Skin of body (tissue), 2 donors: ENCODE data around the gene KIF5C. TPM values are rescaled to one million over a fixed set of nuclear protein-coding genes. Genes with fewer than 3 reads are reported as not detected.

Experiments used
- DNase-seq: peaks from one replicate; lab custom pipeline; 2025; lab: John Stamatoyannopoulos, UW
- total RNA-seq: library from RNA; depleted of rRNA; stranded (reverse); fragments of >200 nt; gene quantifications from one replicate; pipeline ENCODE4 v1.2.3, GENCODE V29; 2014

Gene KIF5C
- total RNA-seq, 1 donor from 2014 or later = 2.3 TPM

DNA sequence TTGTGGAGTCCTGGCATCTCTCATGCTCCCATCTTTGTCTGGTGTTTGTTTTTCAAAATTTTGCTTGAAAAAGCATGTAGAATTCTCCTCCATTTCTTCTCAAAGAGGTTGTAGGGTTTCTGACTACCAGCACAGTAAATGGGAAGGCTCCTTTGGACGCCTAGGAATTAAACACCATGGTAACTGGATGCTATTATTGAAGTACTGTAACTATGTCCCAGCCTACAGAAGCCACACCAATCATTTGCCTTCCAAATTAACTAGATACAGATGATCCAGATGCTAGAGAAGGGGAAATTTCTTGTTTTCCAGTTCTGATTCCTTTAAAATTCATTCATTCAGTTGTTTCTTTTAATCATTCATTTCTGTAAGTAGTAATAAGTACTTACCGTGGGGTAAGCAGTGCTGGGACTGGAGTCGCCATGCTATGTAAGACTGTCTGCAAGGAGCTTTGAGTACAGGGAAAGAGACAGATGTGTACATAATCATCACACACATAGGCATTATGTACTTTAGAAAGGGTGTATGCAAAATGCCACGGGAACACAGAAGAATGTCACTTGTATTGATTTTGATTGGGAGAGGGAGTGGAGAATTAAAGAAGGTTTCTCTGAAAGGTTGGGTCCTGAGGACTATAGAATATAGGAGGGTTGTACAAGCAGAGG is 49.6 kb downstream of the KIF5C start:
- no peak for DNase-seq

DNA sequence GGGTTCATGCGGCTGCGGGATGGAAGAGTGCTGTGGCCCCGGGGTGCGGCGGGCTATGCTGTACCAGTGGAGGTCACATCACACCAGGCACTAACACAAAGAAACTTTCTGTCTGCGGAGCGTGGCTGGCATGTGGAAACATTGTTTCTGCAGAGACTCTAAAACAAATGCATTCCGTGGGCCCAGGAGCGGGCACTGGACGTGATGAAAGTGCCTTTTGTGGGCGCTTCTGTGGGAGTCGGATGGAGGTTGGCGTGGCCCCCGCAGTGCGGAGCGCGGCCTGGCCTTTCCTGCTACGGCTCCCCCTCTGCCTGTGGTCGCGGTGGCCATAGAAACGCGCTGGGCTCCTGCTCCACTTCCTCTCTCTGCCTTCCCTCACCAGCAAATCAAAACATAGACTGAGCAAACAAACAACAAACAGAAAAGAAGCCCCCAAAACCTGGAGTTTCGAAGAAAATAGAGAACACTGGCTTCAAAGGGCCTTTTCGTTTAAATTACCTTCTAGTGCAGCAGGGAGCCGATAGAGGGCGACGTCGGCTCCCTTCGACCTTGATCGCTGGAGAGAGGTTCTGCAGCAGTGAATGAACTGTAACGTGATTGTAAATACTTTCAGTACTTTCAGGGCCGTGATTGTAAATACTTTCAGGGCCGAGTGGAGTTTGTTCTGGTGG is 51.4 kb downstream of the KIF5C start:
- peak; percentile 27 for DNase-seq

DNA sequence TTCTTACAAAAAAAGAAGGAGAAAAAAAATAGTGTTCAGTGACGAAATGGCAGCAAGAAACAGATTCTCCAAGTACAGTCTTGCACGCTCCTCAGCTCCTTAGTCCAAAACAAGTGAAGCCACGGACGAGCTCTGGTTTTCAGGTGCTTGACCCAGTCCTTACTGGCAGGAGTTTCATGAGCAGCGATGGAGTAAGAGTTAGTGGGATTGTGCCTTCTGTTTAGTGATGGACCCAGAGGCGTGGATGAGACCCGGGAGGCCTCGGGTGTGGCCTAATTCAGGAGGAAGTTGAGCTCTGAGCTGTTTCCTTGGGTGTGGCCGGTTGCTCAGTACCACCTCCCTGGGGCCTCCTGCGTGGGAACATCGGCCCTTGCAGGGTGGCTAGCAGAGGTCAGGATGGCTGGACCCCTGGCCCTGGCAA is 52.0 kb downstream of the KIF5C start:
- no peak for DNase-seq

DNA sequence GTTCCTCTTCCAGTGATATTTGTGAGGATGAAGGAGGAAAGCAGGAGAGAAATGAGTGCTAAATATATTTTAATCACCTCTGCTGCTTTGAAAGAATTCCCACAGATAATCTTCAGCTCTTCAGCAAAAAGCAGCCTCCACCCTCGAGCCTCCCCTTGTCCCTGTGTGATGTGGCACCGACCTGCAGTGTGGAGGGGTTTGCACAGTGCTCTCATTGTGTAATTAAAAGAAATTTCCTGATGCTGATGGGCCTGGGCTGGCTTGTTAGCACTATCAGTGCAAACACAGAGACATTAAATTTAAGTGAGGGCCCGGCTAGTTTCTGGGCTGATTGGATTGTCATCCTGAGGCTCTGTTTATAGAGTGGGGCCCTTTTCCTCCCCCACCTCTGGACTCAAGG is 53.4 kb downstream of the KIF5C start:
- DNase-seq = no peak

DNA sequence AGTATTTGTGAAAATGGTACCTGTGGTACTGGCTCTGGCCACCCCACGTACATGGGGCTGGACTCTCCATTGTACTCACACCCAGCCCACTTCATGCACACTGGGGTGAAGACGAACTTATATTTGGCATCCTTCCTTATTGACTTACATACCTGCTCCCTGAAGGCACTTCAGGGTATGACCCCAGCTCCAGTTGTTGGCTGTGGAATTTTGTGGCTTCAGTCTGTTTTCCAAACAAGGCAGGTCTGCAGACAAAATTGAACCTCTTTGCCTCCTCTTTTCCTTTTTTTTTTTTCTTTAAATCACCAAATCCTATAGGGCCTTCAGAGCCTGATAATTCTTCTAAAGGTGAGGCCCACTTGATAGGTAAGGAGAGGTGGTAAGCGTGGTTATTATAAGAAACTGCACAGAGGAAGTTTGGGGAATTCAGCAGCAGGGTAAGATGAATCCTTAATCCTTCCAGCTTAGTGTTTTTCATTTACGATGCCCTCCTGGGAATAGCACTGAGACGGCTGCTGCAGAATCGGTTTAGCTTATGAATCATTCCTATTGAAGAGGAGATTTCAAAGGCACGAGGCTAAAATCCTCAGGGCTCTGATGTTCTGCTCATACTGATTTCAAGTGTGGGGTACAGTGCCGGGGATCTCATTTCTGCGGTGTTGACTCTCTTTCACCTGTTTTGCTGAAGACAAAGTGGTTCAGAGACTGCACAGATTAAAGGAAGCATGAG is 55.2 kb downstream of the KIF5C start:
- peak; percentile 25 for DNase-seq

DNA sequence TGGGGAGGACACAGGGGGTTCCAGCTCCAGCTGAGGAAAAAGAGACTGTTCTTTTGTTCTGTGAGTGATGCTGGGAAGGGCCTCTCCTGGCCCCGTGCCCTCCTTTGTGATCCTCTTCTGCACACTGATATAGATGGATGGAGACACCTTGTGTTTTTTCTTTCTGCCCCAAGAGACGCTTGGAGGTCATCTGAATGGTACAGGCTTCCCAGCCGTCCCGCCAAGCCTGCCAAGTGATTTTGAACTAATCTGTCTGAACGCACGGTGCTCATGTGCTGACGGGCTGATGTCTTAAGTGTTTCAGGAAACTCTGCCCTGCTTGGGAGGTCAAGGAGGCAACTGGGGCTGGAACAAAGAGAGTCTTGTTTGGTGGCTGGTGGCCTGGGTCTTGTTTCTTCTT is 57.5 kb downstream of the KIF5C start:
- no peak for DNase-seq

DNA sequence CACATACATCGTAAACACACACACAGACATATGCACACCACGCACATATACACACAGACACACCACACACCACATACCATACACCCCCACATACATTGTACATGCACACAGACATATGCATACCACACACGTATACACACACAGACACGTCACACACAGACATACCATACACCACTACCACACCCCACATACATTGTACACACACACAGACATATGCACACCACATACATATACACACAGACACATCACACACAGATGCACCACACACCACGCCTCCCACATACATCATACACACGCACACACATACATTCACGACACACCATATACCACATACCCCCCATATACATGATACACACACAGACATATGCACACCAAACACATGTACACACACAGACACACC is 58.4 kb downstream of the KIF5C start:
- no peak for DNase-seq

DNA sequence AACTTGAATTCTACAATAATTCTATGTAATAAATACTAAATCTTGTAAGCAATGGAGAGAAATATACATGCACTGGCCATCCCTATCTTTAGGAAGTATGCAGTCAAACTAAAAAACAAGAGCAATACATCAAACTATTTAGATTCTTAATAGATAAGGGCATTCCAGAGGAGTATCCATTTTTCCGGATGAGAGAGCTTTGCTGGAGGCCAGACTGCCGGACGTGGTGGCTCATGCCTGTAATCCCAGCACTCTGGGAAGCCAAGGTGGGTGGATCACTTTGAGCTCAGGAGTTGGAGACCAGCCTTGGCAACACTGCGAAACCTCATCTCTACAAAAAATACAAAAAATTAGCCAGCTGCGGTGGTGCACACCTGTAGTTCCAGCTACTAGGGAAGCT is 60.8 kb downstream of the KIF5C start:
- no peak for DNase-seq

DNA sequence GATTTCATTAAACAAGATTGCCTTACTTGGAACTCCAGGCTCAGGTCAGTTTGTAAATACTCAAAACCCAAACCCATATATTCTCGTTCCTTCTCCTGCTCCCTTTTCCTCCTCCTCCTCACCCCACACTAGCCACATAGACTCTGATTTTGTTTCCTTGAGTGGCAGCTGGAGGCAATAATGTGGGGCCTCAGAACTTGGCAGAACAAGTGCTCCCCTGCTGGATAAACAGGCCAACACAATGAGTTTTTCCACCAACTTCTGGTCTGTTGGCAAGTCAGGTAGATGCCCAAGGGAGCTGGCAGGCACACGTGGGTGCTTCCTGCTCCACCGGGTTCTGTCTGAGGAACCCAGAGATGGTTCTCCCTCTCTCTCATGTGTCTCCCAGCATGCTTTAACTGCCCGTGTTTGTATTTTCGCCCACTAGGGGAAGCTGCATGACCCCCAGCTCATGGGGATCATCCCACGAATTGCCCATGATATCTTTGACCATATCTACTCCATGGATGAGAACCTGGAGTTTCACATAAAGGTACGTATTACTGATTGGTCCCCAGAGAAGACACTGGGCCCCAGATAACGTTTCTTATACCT is 61.9 kb downstream of the KIF5C start:
- no peak for DNase-seq

DNA sequence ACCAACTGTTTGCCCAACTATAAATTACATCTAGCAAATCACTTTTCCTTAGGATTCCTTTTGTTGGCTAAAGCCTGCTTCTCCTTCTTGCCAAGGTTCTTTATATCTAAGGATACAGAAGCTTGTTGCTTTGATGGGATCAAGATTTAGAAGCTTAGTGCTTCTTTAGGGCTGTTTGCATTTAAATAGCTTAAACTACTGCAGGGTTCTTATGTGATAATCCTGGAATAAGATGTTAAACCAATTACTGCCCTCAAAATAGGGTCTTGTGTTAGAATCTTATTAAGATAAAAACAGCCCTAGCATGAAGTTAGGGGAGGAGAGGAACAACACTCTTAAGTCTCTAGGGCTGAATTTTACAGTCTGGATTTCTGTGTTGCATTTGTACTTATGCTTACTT is 64.2 kb downstream of the KIF5C start:
- no peak for DNase-seq

DNA sequence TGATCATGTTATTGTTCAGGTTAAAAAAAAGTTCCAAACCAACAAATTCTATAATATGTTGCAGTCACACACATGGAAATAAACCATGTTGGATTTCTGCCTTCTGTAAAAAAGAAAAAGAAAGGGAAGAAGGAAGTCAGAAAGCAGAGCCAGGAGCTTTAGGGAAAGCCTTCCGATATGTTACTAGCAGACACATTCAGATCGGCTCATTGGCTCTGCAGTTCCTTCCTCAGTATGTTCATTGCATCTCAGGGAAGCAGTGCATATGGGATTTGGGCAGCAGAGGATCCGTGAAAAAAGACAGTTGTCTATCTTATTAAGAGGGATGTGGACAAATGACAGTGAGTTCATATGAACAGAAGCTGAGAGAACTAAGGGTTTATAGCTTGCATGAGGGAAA is 68.1 kb downstream of the KIF5C start:
- no peak for DNase-seq

DNA sequence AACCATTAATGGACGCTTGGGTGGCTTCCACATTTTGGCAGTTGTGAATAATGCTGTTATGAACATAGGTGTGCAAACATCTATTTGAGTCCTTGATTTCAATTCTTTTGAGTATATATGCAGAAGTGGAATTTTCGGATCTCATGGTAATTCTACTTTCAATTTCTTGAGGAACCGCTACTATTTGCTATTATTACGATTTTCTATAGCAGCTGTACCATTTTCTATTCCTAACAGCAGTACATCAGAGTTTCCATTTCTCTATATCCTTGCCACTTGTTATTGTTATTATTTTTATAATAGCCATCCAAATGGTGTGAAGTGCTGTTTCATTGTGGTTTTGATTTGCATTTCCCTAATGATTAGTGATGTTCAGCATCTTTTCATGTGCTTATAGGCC is 69.5 kb downstream of the KIF5C start:
- DNase-seq = no peak

DNA sequence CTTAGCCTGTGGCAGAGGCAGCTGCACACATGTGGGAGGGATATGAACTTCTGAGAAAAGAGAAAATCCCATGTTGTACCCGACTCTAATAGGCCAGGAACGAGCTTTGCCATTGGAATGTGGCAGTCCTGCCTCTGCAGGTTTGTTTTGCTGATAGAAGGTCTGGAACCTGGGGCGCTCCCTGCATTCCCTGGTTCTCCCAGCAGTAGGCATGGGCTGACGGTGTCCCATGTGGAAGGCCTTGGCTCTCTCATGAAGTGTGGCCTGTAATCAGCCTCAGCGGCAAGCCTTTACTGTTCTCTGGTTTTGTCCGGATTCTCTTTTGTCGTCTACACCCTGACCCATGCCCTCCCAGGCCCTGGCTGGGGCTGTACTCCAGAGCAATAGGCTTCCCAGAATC is 72.3 kb downstream of the KIF5C start:
- DNase-seq = no peak

DNA sequence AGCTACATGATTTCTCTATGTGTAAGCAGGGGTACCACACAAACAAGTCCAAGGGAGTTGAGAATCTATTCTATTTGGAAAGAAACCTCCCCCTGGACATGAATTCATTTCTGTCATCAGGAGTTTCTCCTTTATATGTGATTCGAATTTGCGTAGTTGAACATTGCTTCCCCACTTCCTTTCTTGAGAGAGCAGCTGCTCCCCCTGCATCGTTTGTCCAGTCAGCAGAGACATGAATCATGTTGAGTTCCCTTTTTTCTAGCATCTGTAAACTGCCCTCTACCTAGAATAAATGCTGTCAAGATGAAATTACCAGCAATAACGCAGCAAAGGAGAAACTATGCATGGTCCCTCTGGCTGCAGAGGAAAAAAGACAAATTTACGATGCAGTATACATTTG is 73.8 kb downstream of the KIF5C start:
- DNase-seq = no peak

DNA sequence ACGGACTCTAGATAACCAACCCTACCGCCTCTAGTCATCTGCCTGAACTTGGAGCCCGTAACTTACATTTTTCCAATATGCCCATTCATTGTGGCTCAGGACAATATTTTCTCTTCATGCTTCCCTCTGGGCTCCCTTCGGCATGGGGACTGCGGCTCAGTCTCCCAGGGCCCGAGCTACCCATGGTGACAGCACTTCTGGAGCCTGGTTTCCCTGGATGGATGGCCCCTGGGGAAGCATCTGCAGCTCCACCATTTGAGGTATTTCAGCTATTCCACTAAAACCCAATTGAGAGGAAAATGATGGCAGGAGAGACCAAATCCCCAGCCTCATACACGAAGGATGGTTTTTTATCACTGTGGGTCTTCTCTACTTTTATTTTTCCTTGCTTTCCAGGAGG is 74.3 kb downstream of the KIF5C start:
- DNase-seq = no peak

DNA sequence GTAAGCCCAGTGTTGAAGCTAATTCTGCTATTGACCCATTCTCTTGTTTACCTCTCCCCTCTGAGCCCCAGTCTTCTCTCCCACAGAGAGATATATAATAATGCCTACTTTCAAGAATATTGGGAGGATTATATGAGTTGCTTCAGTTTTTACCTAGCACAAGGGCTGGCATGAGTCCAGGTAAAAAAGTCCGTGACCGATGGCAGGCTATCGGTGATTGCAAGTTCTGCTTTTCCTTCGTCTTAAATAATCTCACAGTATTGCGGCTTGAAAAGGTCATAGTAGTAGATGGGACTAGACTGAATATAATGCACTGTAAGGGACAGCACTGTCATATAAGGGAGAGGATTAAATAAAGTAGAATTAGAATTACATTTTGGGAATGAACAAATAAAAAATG is 77.6 kb downstream of the KIF5C start:
- no peak for DNase-seq

DNA sequence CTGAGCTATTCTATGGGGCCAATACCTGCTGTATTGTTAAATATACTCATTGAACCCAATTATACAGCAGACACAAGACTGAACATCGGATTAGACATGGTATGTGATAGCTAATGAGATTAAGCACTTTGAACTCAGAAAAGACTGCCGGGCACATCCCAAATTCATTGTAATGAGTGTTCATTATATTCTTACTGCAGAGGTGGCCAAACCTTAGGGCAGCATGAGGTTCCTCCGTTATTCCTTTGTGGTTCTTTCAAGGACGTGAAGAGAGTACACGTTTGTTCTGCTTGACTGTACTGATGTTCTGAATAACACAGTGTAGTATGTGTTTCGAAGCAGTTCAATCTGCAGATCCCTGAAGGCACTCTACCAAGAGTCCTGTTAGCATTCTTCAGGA is 78.4 kb downstream of the KIF5C start:
- no peak for DNase-seq

DNA sequence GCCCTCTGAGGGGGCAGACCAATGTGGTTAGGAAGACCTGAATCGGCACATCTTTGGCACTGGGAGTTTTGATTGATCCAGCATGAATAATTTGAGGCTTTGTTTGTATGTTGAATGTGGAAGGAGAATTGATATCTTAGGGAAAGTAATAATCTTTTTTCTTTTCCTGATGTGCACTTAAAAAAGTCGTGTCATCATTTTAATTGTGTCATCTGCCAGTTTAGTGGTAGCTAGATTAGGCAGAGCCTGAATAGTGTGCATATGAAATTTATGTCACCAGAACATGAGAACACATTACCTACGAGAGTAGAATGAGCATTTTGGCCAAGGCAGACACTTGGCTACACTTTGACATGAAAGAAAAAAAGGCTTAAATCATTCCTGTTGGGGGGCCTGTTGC is 79.5 kb downstream of the KIF5C start:
- DNase-seq = no peak

DNA sequence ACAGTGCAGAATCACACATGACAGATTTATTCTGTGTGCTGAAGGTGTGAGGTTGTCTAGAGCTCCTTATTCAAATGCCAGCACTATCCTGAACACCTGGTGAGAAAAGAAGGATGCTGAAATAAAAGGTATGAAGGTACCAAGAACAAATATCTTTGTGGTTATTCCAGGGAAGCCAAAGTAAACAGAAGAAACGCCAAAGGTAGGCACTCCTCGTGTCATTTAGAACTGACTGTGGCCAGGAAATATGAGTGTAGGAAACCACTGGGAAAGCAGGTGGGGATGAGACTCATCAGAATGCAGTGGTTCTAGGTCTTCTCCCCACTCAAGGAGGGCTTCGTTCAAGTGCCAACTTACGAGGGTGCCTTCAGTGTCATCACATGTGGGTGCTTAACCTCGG is 80.8 kb downstream of the KIF5C start:
- DNase-seq = no peak

DNA sequence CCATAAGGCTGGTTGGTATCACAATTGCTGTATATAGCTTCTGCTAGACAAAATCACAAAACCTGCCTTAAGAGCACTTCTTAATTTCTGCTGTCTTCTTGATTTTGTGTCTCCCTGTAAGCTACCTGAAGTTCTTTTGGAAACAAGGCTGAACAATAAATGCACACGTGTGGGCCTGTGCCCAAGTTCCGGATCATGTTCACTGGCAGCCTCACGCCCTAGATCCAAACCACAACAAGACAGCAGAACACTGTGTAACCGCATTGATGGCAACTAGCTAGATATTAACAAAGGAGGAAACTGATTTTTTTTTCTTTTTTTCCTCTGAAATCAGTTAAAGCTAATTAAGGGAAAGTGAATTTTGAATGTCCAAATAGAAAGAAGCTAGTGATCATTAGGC is 82.0 kb downstream of the KIF5C start:
- DNase-seq = no peak

DNA sequence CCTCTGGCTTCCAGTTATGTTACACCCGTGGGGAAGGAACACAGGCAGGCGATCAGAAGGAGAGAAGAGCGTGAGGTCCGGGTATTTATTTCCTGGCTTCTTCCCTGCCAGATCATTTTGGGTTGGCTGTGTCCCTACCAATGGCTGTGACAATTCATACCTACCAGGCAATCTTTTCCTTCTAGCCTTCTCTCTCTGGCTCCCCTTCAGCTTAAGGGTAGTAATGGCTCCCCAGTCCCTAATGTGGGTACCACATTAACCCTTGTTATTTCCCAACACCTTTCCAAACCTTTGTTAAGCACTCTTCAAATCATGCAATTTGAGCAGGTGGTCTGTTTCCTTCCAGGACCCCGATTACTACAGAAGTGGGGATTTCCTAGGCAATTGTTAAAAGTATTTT is 84.7 kb downstream of the KIF5C start:
- DNase-seq = no peak

DNA sequence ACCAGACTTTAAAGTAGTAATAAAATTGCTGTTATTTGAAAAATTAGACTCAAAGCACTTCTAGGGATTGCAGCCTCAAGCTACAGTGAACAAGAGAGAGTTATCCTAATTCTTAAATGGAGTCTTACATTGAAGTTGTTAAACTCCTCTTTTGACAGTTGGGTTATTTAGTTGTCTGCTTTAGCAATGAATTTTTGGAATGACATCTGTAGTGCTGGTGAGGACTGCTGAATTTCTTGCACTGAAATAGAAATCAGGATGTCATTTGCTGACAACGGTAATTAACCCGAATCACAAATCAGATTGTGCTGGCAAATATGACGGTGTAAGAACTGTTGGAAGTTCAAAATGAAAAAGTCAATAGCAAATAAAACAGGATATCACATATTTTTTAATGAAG is 85.5 kb downstream of the KIF5C start:
- DNase-seq = no peak

DNA sequence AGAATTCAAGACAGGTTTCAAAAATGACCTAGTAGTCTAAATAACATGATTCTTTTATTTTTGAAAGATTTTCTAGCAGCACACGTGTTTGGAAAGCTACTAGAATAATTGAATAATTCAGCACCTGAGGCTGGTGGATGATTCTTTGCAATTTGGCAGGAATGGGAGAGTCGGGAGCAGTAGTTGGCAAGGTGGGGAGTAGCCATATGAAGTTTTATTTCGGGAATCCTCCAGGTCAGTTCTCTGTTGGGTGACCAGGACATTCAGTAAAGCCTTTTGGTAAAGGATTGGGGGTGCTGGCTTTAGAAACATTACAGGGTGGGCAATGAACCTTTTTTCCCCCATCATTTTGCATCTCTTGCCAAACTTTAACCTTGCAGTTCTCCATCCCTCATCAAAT is 88.4 kb downstream of the KIF5C start:
- DNase-seq = no peak
